Duodenal mucosa (tissue), 2 donors: Measurements from ENCODE around the gene NKX2-2.

Source experiments
- H3K27ac ChIP-seq: one replicate; pipeline ENCODE4 v1.7.0; 2013; ENCODE audit warnings: low read depth, low read length
- H3K27me3 ChIP-seq, 2 donors: one replicate each; pipeline ENCODE4 v1.7.0; 2013; ENCODE audit warnings: low read length in 2 of 2, control low read depth in 1 of 2; ENCODE audit not compliant: insufficient read depth in 2 of 2, control insufficient read depth in 1 of 2
- H3K36me3 ChIP-seq, 2 donors: one replicate each; pipeline ENCODE4 v1.7.0; 2013; ENCODE audit warnings: low read length in 2 of 2, control low read depth in 1 of 2; ENCODE audit not compliant: insufficient read depth in 2 of 2, control insufficient read depth in 1 of 2
- H3K4me1 ChIP-seq, 2 donors: one replicate each; pipeline ENCODE4 v1.7.0; 2013; ENCODE audit warnings: low read length in 2 of 2, control low read depth in 1 of 2; ENCODE audit not compliant: insufficient read depth in 2 of 2, control insufficient read depth in 1 of 2
- H3K4me3 ChIP-seq, 2 donors: one replicate each; pipeline ENCODE4 v1.7.0; 2013; ENCODE audit warnings: low read length in 2 of 2, low read depth in 1 of 2
- H3K9ac ChIP-seq, 2 donors: one replicate each; pipeline ENCODE4 v1.7.0; 2013; ENCODE audit warnings: low read length in 2 of 2, low read depth in 1 of 2
- H3K9me3 ChIP-seq, 2 donors: one replicate each; pipeline ENCODE4 v1.7.0; 2013; ENCODE audit warnings: low read length in 2 of 2, control low read depth in 1 of 2; ENCODE audit not compliant: control insufficient read depth in 1 of 2

NKX2-2 gene

DNA sequence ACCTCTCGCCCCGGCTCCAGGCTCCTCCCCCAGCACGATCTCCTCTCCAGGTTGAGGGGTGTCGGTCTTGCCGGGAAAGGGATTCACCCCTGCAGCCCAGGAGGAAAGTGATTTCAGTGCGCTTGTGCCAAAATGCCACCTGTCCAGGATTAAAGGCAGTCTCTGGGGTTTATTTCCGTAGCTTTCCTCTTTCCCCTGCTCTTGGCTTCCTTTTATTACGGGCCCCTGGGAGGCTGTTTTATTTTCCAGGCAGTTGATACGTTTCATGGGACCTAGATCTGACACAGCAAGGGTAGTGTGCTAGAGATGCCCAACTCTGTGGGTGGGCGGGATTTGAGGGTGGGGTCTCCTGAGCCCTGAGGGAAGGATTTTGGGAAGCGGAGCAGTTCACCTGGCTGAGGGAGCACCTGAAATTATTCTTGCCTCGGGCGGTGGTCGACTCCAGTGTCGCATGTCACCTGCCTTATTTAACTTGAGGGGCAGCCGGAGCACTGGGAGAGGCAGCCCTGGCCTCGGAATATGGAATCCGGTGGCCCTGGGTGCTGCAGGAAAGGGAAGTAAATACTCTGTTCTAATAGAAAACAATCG is 9.5 kb upstream of the NKX2-2 start:
- Histone ChIP-seq H3K4me1 (no peaks in the 10 kb centered on the region), H3K27me3 (peaks cover 71 to 76% of the 10 kb centered on the region in 2 donors), H3K27ac (no peak overlapping the region), H3K4me3 (no peak overlapping the region), H3K36me3 (no peaks in the 10 kb centered on the region), H3K9me3 (no peaks in the 10 kb centered on the region), H3K9ac (no peak overlapping the region)

GRCh38 chr20:21522481-21523280 is 8.8 kb upstream of the NKX2-2 start:
- Histone ChIP-seq H3K4me1 (no peaks in the 10 kb centered on the region), H3K9me3 (no peaks in the 10 kb centered on the region), H3K36me3 (no peaks in the 10 kb centered on the region), H3K9ac (no peak overlapping the region), H3K4me3 (peak overlapping the region in 1 of 2 donors; percentile 8), H3K27ac (no peak overlapping the region), H3K27me3 (peaks cover 76 to 83% of the 10 kb centered on the region in 2 donors)

- Histone ChIP-seq H3K27me3 (peaks cover 82 to 90% of the 10 kb centered on the region in 2 donors), H3K9me3 (no peaks in the 10 kb centered on the region), H3K36me3 (no peaks in the 10 kb centered on the region), H3K9ac (no peak overlapping the region), H3K27ac (no peak overlapping the region), H3K4me3 (no peak overlapping the region), H3K4me1 (no peaks in the 10 kb centered on the region)
Measured at GRCh38 chr20:21521596-21522480, 8.0 kb upstream of the NKX2-2 start.

GRCh38 chr20:21520702-21521595 is 7.1 kb upstream of the NKX2-2 start:
- no peaks in the 10 kb centered on the region for H3K9me3 ChIP-seq
- H3K4me3 ChIP-seq = no peak overlapping the region
- no peak overlapping the region for H3K27ac ChIP-seq
- peaks cover 87 to 95% of the 10 kb centered on the region in 2 donors for H3K27me3 ChIP-seq
- H3K36me3 ChIP-seq = no peaks in the 10 kb centered on the region
- H3K4me1 ChIP-seq = no peaks in the 10 kb centered on the region
- no peak overlapping the region for H3K9ac ChIP-seq

DNA sequence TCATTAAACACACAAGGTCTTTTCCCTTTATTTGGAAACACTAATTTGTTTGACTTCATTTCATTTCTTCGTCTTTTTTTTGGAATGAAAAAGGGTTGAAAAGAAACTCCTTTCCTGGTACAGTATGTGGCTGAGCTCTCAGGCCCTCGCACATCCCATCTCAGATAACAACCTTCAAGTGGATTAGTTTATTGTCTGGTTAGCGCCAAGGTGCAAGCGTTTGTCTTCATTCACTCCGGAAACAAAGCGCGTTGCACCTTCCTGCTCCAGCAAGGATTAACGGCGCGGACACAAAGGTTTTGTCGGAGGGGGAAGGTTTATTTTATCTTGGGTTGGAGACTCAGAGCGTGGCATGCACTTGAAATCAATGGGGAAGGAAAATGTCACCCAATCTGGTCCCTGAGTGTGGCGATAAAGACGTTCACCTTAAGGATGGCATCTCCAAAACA is 5.3 kb upstream of the NKX2-2 start:
- H3K9ac ChIP-seq = no peak overlapping the region
- no peaks in the 10 kb centered on the region for H3K9me3 ChIP-seq
- no peak overlapping the region for H3K4me3 ChIP-seq
- H3K36me3 ChIP-seq = no peaks in the 10 kb centered on the region
- no peak overlapping the region for H3K27ac ChIP-seq
- peaks cover 84 to 91% of the 10 kb centered on the region in 2 donors for H3K27me3 ChIP-seq
- no peaks in the 10 kb centered on the region for H3K4me1 ChIP-seq

DNA sequence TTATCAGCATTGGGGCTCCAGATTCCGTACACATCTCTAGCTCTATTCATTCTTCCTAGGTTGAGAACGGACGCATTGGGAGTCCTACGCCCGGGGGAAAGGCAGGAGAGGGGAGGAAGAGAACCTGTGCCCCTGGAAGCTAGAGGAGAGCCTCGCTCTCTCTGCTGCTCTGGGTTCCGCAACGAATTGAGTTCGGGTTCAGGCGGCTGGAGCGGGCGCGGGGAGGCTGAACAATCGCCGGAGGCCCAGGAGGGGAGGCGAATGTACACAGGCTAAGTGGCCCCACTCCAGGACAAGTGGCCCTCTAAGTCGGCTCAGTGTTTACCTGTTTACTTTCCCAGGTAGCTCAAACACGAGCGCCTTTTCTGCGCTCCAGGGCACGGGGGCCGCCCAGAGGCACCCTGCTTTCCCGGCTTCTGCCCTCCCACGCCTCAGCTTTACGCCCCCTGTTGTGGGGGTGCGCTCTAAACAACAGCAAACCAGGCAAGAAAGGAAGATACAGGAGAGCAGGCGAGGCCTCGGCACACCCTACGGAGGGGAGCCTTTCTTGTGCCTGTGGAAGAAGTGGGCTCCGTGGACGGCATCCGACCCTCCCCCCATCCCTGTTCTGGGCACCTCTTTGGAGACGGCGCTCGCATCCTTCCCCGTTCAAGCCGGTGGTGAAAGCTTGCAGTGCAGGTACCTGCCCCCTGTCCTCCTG is 4.6 kb upstream of the NKX2-2 start:
- Histone ChIP-seq H3K9ac (no peak overlapping the region), H3K4me1 (no peaks in the 10 kb centered on the region), H3K27me3 (peaks cover 80 to 88% of the 10 kb centered on the region in 2 donors)

DNA sequence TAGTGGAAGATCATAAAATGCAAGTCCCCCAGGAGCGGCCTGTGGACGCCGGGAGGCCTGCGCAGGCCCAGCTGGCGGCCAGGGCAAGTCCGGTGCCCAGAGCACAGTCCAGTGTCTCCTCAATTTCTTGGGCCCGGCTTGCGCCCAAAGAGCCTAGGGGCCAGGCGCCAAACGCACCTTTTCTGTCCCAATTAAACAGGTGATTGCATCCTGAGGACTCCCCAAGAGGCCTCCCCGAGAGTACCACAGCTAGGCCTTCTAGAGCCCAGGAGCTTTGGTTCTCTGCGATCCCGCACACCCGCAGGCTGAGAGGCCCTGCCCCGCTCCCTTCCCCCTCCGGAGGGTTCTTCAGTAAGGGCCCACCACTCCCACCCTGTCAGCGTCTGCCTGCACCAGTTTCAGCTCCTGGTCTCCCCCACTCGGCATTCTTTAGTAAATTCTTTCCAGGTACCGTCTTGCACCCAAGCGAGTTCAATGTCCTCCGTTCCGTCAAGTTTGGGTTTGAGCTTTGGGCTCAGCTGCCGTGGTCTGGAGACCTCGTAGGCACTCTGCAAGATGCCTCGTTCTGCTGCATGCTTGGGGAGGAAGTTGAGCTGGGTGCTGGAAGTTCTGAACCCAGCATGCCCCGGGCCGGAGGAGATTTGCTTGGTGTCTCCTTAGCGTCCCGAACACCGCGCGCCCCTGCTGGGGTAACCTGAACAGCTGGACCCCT is 3.9 kb upstream of the NKX2-2 start:
- Histone ChIP-seq H3K27ac (no peak overlapping the region), H3K27me3 (peaks cover 80 to 88% of the 10 kb centered on the region in 2 donors), H3K36me3 (no peaks in the 10 kb centered on the region), H3K9me3 (no peaks in the 10 kb centered on the region), H3K4me3 (no peak overlapping the region), H3K4me1 (peaks cover 0 to 2% of the 10 kb centered on the region in 2 donors), H3K9ac (no peak overlapping the region)

More for the DNA sequence above, 4.6 kb upstream of the NKX2-2 start:
- H3K27ac ChIP-seq = no peak overlapping the region
- no peaks in the 10 kb centered on the region for H3K36me3 ChIP-seq
- no peaks in the 10 kb centered on the region for H3K9me3 ChIP-seq
- no peak overlapping the region for H3K4me3 ChIP-seq

GRCh38 chr20:21516861-21517565 is 3.1 kb upstream of the NKX2-2 start:
- H3K4me3 ChIP-seq = no peak overlapping the region
- peaks cover 0 to 6% of the 10 kb centered on the region in 2 donors for H3K4me1 ChIP-seq
- H3K9ac ChIP-seq = no peak overlapping the region
- no peaks in the 10 kb centered on the region for H3K36me3 ChIP-seq
- H3K27ac ChIP-seq = no peak overlapping the region
- H3K9me3 ChIP-seq = no peaks in the 10 kb centered on the region
- peaks cover 83 to 92% of the 10 kb centered on the region in 2 donors for H3K27me3 ChIP-seq
